GM23338 (cell line): ENCODE results near the gene TLX1. TPM values are rescaled to one million over a fixed set of nuclear protein-coding genes. Genes with fewer than 3 reads are reported as not detected.

Source experiments
- ATAC-seq: fragments of 200-7000 bp; cut with Tn5 transposase; 3 replicates; pipeline ENCODE4 v1.9.1; 2020
- DNase-seq: peaks from one replicate; pipeline ENCODE4 v3.0.0-alpha.2; 2015; ENCODE audit warnings: low spot score
- H2AFZ ChIP-seq: fragments of 200-600 bp; sonication (generic); 2 replicates; pipeline ENCODE4 v1.8.0; 2016; ENCODE audit warnings: antibody characterized with exemption, mild to moderate bottlenecking, moderate library complexity
- H3F3A ChIP-seq: fragments of 200-600 bp; sonication (generic); replicated peaks from 2 replicates; pipeline ENCODE4 v1.8.0; 2017; ENCODE audit warnings: antibody characterized with exemption, mixed run types, low read depth
- H3K27ac ChIP-seq: fragments of 200-600 bp; sonication (generic); 2 replicates; pipeline ENCODE4 v1.6.1; 2016; ENCODE audit warnings: low read depth
- H3K27me3 ChIP-seq: fragments of 200-600 bp; sonication (generic); 2 replicates; pipeline ENCODE4 v1.8.0; 2016; ENCODE audit warnings: mild to moderate bottlenecking, mixed run types, moderate library complexity; ENCODE audit not compliant: insufficient read depth
- H3K36me3 ChIP-seq: fragments of 200-600 bp; sonication (generic); 2 replicates; pipeline ENCODE4 v1.8.0; 2016; ENCODE audit warnings: mild to moderate bottlenecking; ENCODE audit not compliant: insufficient read depth
- H3K4me1 ChIP-seq: fragments of 200-600 bp; sonication (generic); 2 replicates; pipeline ENCODE4 v1.8.0; 2016; ENCODE audit warnings: mild to moderate bottlenecking, moderate library complexity; ENCODE audit not compliant: insufficient read depth
- H3K4me2 ChIP-seq: fragments of 200-600 bp; sonication (generic); 2 replicates; pipeline ENCODE4 v1.7.1; 2017; ENCODE audit warnings: mixed run types
- H3K4me3 ChIP-seq: fragments of 200-600 bp; sonication (generic); 2 replicates; pipeline ENCODE4 v1.6.1; 2016; ENCODE audit warnings: mixed run types
- H3K79me2 ChIP-seq: fragments of 200-600 bp; sonication (generic); replicated peaks from 2 replicates; pipeline ENCODE4 v1.8.0; 2017; ENCODE audit warnings: mild to moderate bottlenecking; ENCODE audit not compliant: insufficient read depth
- H3K9me2 ChIP-seq: fragments of 200-600 bp; sonication (generic); 2 replicates; pipeline ENCODE4 v1.8.0; 2017; ENCODE audit not compliant: insufficient read depth
- H4K20me1 ChIP-seq: fragments of 200-600 bp; sonication (generic); replicated peaks from 2 replicates; pipeline ENCODE4 v1.8.0; 2017; ENCODE audit warnings: mild to moderate bottlenecking; ENCODE audit not compliant: insufficient read depth
- H3K27ac Mint-ChIP-seq: 2 replicates; pipeline ENCODE4 v1.8.0; 2020; ENCODE audit warnings: inconsistent platforms, mild to moderate bottlenecking, moderate library complexity, mixed read lengths
- H3K27me3 Mint-ChIP-seq: 3 replicates; pipeline ENCODE4 v1.8.0; 2022; ENCODE audit warnings: low read depth, mild to moderate bottlenecking, moderate library complexity, mixed read lengths, inconsistent platforms; ENCODE audit not compliant: insufficient read depth, poor library complexity
- H3K36me3 Mint-ChIP-seq: 3 replicates; pipeline ENCODE4 v1.8.0; 2021; ENCODE audit warnings: low read depth, mild to moderate bottlenecking, inconsistent platforms, moderate library complexity, mixed read lengths
- H3K4me1 Mint-ChIP-seq: 3 replicates; pipeline ENCODE4 v1.8.0; 2020; ENCODE audit warnings: mild to moderate bottlenecking, inconsistent platforms, mixed read lengths
- H3K4me3 Mint-ChIP-seq: 3 replicates; pipeline ENCODE4 v1.8.0; 2021; ENCODE audit warnings: moderate library complexity, mild to moderate bottlenecking, inconsistent platforms, mixed read lengths
- H3K9me3 Mint-ChIP-seq: 3 replicates; pipeline ENCODE4 v1.8.0; 2020; ENCODE audit warnings: moderate library complexity, mild to moderate bottlenecking, inconsistent platforms, mixed read lengths
- CTCF ChIP-seq, 2 experiments: fragments of 200-600 bp in 1 of 2; sonication (generic) in 1 of 2; conservative IDR thresholded peaks; 2 replicates each; pipeline versions ENCODE4 v1.5.1 to v1.6.1; 2016 to 2017; ENCODE audit warnings: antibody characterized with exemption in 2 of 2, low read depth in 2 of 2, mild to moderate bottlenecking in 2 of 2, moderate library complexity in 1 of 2
- EZH2 ChIP-seq: fragments of 200-600 bp; sonication (generic); IDR thresholded peaks from one replicate; pipeline ENCODE4 v1.8.0; 2017; ENCODE audit warnings: antibody characterized with exemption, mild to moderate bottlenecking, low read depth; ENCODE audit not compliant: unreplicated experiment
- EZH2phosphoT487 ChIP-seq: fragments of 200-600 bp; sonication (generic); IDR thresholded peaks from one replicate; pipeline ENCODE4 v1.8.1; 2018; ENCODE audit warnings: antibody characterized with exemption; ENCODE audit not compliant: unreplicated experiment
- JUNB ChIP-seq: IDR thresholded peaks from one replicate; pipeline ENCODE4 v1.6.1; 2016; ENCODE audit warnings: antibody characterized with exemption; ENCODE audit not compliant: unreplicated experiment
- ZNF114 ChIP-seq: fragments of 250-450 bp; sonication (Bioruptor Pico); IDR thresholded peaks from 2 replicates; pipeline ENCODE4 v1.5.0; 2020; ENCODE audit warnings: mild to moderate bottlenecking, moderate library complexity
- ZNF331 ChIP-seq: fragments of 250-450 bp; sonication (Bioruptor Pico); IDR thresholded peaks from 2 replicates; pipeline ENCODE4 v1.5.0; 2020; ENCODE audit warnings: low read depth, mild to moderate bottlenecking, moderate library complexity
- polyA plus RNA-seq: library from polyadenylated mRNA; unstranded; fragments of >200 nt; fragmentation: Nextera tagmentation; extraction: Ambion mirVana; gene quantifications from 2 replicates; pipeline ENCODE4 v1.2.1, GENCODE V29; 2016
- total RNA-seq: library from RNA; depleted of rRNA; stranded (reverse); fragments of >200 nt; shearing (Covaris generic); gene quantifications from 2 replicates; pipeline ENCODE4 v1.2.3, GENCODE V29; 2014
- TF ChIP-seq, protein P1 (sequence below): fragments of 250-450 bp; sonication (Bioruptor Pico); IDR thresholded peaks from 2 replicates; pipeline ENCODE4 v1.5.0; 2020; ENCODE audit warnings: mild to moderate bottlenecking, moderate library complexity

TLX1 gene
- total and polyA plus RNA-seq, 2 experiments from 2014 or later: not detected

GRCh38 chr10:101133489-101134298 is 2.6 kb downstream of the TLX1 start:
- ATAC-seq (peak; percentile 16), DNase-seq (no peak)
- H3K4me2 ChIP-seq: 0 out of 2 replicates have a peak overlapping the region, but pooled peaks have one; percentile 14
- H3K79me2 ChIP-seq: no peaks in the 10 kb centered on the region
- H3K27me3 ChIP-seq: peaks cover 100% of the 10 kb centered on the region
- Mint-ChIP-seq H3K4me3 (peak overlapping the region; percentile 29; the same call in 1 of the 3 replicates), H3K36me3 (peaks cover 3% of the 10 kb centered on the region; the same call in 1 of the 3 replicates), H3K27ac (no peak overlapping the region), H3K9me3 (peaks cover 11% of the 10 kb centered on the region), H3K27me3 (peaks cover 98% of the 10 kb centered on the region), H3K4me1 (peaks cover 23% of the 10 kb centered on the region)
- TF ChIP-seq ZNF331 (CRISPR knock-in tag) (no peak), EZH2phosphoT487 (peak; percentile 27), EZH2 (peak; percentile 98), JUNB (no peak), CTCF (conservative IDR thresholded peaks at IDR 0.05; ENCODE audit: low read depth in 2 of 2) (no peak), ZNF114 (CRISPR knock-in tag) (no peak)
- TF ChIP-seq, protein P1, sequence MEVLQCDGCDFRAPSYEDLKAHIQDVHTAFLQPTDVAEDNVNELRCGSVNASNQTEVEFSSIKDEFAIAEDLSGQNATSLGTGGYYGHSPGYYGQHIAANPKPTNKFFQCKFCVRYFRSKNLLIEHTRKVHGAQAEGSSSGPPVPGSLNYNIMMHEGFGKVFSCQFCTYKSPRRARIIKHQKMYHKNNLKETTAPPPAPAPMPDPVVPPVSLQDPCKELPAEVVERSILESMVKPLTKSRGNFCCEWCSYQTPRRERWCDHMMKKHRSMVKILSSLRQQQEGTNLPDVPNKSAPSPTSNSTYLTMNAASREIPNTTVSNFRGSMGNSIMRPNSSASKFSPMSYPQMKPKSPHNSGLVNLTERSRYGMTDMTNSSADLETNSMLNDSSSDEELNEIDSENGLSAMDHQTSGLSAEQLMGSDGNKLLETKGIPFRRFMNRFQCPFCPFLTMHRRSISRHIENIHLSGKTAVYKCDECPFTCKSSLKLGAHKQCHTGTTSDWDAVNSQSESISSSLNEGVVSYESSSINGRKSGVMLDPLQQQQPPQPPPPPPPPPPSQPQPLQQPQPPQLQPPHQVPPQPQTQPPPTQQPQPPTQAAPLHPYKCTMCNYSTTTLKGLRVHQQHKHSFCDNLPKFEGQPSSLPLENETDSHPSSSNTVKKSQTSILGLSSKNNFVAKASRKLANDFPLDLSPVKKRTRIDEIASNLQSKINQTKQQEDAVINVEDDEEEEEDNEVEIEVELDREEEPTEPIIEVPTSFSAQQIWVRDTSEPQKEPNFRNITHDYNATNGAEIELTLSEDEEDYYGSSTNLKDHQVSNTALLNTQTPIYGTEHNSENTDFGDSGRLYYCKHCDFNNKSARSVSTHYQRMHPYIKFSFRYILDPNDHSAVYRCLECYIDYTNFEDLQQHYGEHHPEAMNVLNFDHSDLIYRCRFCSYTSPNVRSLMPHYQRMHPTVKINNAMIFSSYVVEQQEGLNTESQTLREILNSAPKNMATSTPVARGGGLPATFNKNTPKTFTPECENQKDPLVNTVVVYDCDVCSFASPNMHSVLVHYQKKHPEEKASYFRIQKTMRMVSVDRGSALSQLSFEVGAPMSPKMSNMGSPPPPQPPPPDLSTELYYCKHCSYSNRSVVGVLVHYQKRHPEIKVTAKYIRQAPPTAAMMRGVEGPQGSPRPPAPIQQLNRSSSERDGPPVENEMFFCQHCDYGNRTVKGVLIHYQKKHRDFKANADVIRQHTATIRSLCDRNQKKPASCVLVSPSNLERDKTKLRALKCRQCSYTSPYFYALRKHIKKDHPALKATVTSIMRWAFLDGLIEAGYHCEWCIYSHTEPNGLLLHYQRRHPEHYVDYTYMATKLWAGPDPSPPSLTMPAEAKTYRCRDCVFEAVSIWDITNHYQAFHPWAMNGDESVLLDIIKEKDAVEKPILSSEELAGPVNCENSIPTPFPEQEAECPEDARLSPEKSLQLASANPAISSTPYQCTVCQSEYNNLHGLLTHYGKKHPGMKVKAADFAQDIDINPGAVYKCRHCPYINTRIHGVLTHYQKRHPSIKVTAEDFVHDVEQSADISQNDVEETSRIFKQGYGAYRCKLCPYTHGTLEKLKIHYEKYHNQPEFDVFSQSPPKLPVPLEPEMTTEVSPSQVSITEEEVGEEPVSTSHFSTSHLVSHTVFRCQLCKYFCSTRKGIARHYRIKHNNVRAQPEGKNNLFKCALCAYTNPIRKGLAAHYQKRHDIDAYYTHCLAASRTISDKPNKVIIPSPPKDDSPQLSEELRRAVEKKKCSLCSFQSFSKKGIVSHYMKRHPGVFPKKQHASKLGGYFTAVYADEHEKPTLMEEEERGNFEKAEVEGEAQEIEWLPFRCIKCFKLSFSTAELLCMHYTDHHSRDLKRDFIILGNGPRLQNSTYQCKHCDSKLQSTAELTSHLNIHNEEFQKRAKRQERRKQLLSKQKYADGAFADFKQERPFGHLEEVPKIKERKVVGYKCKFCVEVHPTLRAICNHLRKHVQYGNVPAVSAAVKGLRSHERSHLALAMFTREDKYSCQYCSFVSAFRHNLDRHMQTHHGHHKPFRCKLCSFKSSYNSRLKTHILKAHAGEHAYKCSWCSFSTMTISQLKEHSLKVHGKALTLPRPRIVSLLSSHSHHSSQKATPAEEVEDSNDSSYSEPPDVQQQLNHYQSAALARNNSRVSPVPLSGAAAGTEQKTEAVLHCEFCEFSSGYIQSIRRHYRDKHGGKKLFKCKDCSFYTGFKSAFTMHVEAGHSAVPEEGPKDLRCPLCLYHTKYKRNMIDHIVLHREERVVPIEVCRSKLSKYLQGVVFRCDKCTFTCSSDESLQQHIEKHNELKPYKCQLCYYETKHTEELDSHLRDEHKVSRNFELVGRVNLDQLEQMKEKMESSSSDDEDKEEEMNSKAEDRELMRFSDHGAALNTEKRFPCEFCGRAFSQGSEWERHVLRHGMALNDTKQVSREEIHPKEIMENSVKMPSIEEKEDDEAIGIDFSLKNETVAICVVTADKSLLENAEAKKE (CRISPR knock-in tag): no peak
- H4K20me1 ChIP-seq: peaks cover 24% of the 10 kb centered on the region
- H2AFZ ChIP-seq: no peak overlapping the region
- no peak overlapping the region for H3K27ac ChIP-seq
- no peaks in the 10 kb centered on the region; the same call in 1 of the 2 replicates for H3K36me3 ChIP-seq
- peaks cover 18% of the 10 kb centered on the region for H3K4me1 ChIP-seq
- peaks cover 21% of the 10 kb centered on the region for H3F3A ChIP-seq
- H3K9me2 ChIP-seq: no peaks in the 10 kb centered on the region
- no peak overlapping the region for H3K4me3 ChIP-seq
